ENCODE data around the gene GUCA2B.

DNA sequence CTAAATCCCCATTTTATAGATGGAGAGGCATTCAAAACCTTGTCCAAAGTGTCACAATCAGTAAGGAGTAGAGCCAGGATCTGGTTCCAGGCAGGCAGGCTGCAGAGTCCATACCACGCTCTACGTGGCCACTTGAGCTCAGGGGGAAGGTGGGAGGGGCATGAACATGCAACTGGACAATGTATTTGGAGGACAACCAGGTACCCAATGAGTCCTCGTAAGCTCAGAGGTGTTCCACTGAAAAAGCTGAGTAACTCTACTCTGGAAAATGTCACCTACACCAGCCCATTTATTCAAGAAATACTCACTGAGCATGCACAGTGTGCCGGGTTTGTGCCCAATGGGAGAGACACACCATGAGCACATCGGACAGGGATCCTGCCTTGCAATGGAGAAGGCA, 11.2 kb upstream of the GUCA2B start:
- TF ChIP-seq POLR2A (IDR thresholded peaks at IDR 0.05; ENCODE audit: low read length) (no peak), GATA1 (IDR thresholded peaks at IDR 0.05; ENCODE audit: low read depth, low read length) (no peak)

Data from erythroblast (primary cell).